K562 (cell line): ENCODE measurements around the gene EPHB3. TPM values are rescaled to one million over a fixed set of nuclear protein-coding genes. Genes with fewer than 3 reads are reported as not detected.

ENCODE experiments used
- DNMT1 ChIP-seq: fragments of 450-650 bp; IDR thresholded peaks from 2 replicates; pipeline ENCODE4 v1.6.1; 2016; ENCODE audit warnings: antibody characterized with exemption, mild to moderate bottlenecking
- HMGN3 ChIP-seq: IDR thresholded peaks from 2 replicates; pipeline ENCODE4 v1.6.1; 2011; ENCODE audit warnings: borderline replicate concordance, low read depth, mild to moderate bottlenecking, mixed read lengths, low read length; ENCODE audit not compliant: insufficient read length; ENCODE audit errors: extremely low read depth
- RAD21 ChIP-seq, 2 experiments: fragments of 250-450 bp in 1 of 2; fragments of 450-650 bp in 1 of 2; sonication (Bioruptor Pico) in 1 of 2; formaldehyde crosslinking in 1 of 2; IDR thresholded peaks in 1 of 2; conservative IDR thresholded peaks in 1 of 2; 2 replicates each; pipeline versions ENCODE4 v1.4.0 to v1.8.0; 2020 to 2022; ENCODE audit warnings: mild to moderate bottlenecking in 2 of 2, moderate library complexity in 1 of 2
- RB1 ChIP-seq: fragments of 450-650 bp; IDR thresholded peaks from 2 replicates; pipeline ENCODE4 v1.6.1; 2017; ENCODE audit warnings: low read depth, mild to moderate bottlenecking
- SREBF1 ChIP-seq: fragments of 150-350 bp; IDR thresholded peaks from 2 replicates; pipeline ENCODE4 v1.6.1; 2014; ENCODE audit warnings: antibody characterized with exemption, low read depth, low read length, borderline replicate concordance
- TGIF2 ChIP-seq: sonication (generic); formaldehyde crosslinking; IDR thresholded peaks from 2 replicates; pipeline ENCODE4 v1.8.1; 2022; ENCODE audit warnings: mild to moderate bottlenecking, missing genetic modification reagents, moderate library complexity
- ZC3H4 ChIP-seq: sonication (generic); formaldehyde crosslinking; IDR thresholded peaks from 2 replicates; pipeline ENCODE4 v1.9.0; 2021; ENCODE audit warnings: missing genetic modification reagents, borderline replicate concordance
- polyA plus RNA-seq, 8 experiments: library from polyadenylated mRNA; depleted of rRNA in 4 of 8; stranded (reverse) in 5 of 8; unstranded in 3 of 8; fragments of >200 nt; fragmentation: Nextera tagmentation in 2 of 8; fragmentation: Illumina TruSeq in 1 of 8; extraction: Ambion mirVana in 2 of 8; extraction: Trizol in 1 of 8; gene quantifications; 2 replicates each; pipeline versions ENCODE4 v1.2.1 to v1.2.3, GENCODE V29; 2011 to 2014; ENCODE audit warnings: inconsistent platforms in 1 of 8, missing spikeins in 1 of 8
- total RNA-seq, 7 experiments: library from RNA; depleted of rRNA in 6 of 7; stranded (reverse); fragments of >200 nt in 6 of 7; fragmentation: Illumina TruSeq in 2 of 7; extraction: Trizol in 2 of 7; gene quantifications; 2 replicates each; pipeline versions ENCODE4 v1.2.1 to v1.2.3, GENCODE V29; 2011 to 2021; ENCODE audit warnings: low replicate concordance in 1 of 7
- TF ChIP-seq, protein P1 (sequence below): fragments of 450-650 bp; formaldehyde crosslinking; IDR thresholded peaks from 2 replicates; pipeline ENCODE4 v1.4.0; 2020; ENCODE audit warnings: mild to moderate bottlenecking
- TF ChIP-seq, protein P2 (sequence below): fragments of 450-650 bp; formaldehyde crosslinking; IDR thresholded peaks from 2 replicates; pipeline ENCODE4 v1.4.0; 2020; ENCODE audit warnings: mild to moderate bottlenecking, moderate library complexity
- TF ChIP-seq, protein P3 (sequence below), 2 experiments: fragments of 250-450 bp in 1 of 2; fragments of 450-650 bp in 1 of 2; sonication (Bioruptor Pico) in 1 of 2; IDR thresholded peaks; 2 replicates each; pipeline versions ENCODE4 v1.6.1 to v1.8.0; 2016 to 2021; ENCODE audit warnings: mild to moderate bottlenecking in 2 of 2, moderate library complexity in 2 of 2, missing compliant biosample characterization in 1 of 2, missing genetic modification characterization in 1 of 2

EPHB3 gene
- total and polyA plus RNA-seq, 9 of the 15 experiments (the other 6 are each of a cell fraction or from before 2014, with no cell fraction given), result not detected

DNA sequence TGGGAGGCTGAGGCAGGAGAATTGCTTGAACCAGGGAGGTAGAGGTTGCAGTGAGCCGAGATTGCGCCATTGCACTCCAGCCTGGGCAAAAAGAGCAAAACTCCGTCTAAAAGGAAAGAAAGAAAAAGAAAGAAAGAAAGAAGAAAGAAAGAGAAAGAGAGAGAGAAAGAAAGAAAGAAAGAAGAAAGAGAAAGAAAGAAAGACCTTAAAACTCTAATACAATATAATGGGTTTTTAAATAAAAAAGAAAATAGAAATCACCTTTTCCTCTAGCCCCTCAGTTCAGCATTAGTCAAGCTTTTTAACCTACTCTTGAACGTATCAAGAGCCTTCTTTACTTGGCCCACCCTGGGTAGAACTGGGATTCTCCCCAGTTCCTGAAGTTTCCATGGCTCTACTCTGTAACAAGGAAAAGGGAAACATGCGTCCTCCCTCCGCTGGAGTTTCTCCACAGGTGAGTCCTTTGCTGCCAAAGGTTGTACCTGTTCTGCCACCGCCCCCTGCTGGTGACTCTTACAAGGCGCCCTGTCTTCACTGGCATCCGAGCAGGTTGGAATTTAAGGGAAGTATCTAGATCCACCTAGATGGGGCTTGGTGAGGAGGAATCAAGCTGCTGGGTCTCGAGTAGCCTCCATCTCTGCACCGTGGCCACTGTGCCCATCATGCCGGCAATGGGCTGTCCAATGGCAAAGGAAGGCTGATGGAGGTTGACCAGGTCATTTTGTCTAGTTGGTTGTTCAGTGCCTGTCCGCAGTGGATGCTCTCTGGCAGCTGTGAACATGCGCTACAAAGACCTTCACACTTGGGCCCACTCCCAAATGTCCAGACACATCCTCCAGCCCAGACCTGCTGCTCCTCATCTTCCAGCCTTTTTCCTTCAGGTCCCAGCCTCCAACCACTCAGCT, 20.6 kb upstream of the EPHB3 start (continued):
- TF ChIP-seq, protein P1, sequence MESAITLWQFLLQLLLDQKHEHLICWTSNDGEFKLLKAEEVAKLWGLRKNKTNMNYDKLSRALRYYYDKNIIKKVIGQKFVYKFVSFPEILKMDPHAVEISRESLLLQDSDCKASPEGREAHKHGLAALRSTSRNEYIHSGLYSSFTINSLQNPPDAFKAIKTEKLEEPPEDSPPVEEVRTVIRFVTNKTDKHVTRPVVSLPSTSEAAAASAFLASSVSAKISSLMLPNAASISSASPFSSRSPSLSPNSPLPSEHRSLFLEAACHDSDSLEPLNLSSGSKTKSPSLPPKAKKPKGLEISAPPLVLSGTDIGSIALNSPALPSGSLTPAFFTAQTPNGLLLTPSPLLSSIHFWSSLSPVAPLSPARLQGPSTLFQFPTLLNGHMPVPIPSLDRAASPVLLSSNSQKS (CRISPR knock-in tag), result no peak
- TF ChIP-seq RB1 (peak; percentile 50; the same call in 1 of the 2 replicates), ZC3H4 (no peak), TGIF2 (CRISPR knock-in tag) (no peak), RAD21 (CRISPR knock-in tag; conservative IDR thresholded peaks at IDR 0.05 in 1 of 2, IDR thresholded peaks at IDR 0.05 in 1 of 2) (peak; percentile 47 to 76), DNMT1 (no peak), HMGN3 (no peak), SREBF1 (no peak)
- TF ChIP-seq, protein P2, sequence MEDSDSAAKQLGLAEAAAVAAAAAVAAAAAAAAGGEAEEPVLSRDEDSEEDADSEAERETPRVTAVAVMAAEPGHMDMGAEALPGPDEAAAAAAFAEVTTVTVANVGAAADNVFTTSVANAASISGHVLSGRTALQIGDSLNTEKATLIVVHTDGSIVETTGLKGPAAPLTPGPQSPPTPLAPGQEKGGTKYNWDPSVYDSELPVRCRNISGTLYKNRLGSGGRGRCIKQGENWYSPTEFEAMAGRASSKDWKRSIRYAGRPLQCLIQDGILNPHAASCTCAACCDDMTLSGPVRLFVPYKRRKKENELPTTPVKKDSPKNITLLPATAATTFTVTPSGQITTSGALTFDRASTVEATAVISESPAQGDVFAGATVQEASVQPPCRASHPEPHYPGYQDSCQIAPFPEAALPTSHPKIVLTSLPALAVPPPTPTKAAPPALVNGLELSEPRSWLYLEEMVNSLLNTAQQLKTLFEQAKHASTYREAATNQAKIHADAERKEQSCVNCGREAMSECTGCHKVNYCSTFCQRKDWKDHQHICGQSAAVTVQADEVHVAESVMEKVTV (CRISPR knock-in tag), result peak; percentile 44; the same call in 1 of the 2 replicates
- TF ChIP-seq, protein P3, sequence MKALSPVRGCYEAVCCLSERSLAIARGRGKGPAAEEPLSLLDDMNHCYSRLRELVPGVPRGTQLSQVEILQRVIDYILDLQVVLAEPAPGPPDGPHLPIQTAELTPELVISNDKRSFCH (CRISPR knock-in tag; IDR thresholded peaks at IDR 0.05), result no peak
- TF ChIP-seq, protein P3 (tag; IDR thresholded peaks at IDR 0.05), result 0 out of 2 replicates have a peak, but pooled peaks have one; percentile 28
